OCI-LY3 (cell line): Measurements from ENCODE around the gene SBK3.
A peak's percentile ranks its signal among the peaks of the same experiment; 100 is the strongest.

Source experiments
- H2AFZ ChIP-seq: fragments of 200-600, 300-600 bp; shearing (Covaris generic); 2 replicates; pipeline ENCODE4 v1.6.0; 2014; ENCODE audit warnings: antibody characterized with exemption, low read depth, low read length
- H3K27ac ChIP-seq: fragments of 200-600, 300-600 bp; sonication (generic); 2 replicates; pipeline ENCODE4 v1.5.1; 2014; ENCODE audit warnings: mild to moderate bottlenecking, low read length, moderate library complexity, mixed read lengths
- H3K27me3 ChIP-seq: fragments of 200-600, 300-600 bp; sonication (generic); 2 replicates; pipeline ENCODE4 v1.6.1; 2014; ENCODE audit warnings: low read depth, low read length, mixed read lengths
- H3K36me3 ChIP-seq: fragments of 200-600, 300-600 bp; sonication (generic); replicated peaks from 2 replicates; pipeline ENCODE3; 2014; ENCODE audit warnings: low read depth, low read length, mixed read lengths
- H3K4me1 ChIP-seq: fragments of 300-600, 200-600 bp; sonication (generic); 2 replicates; pipeline ENCODE4 v1.6.1; 2014; ENCODE audit warnings: low read length, mixed read lengths
- H3K4me2 ChIP-seq: fragments of 200-600, 300-600 bp; sonication (generic); 2 replicates; pipeline ENCODE4 v1.6.1; 2014; ENCODE audit warnings: low read length, mixed read lengths
- H3K4me3 ChIP-seq: fragments of 300-600, 200-600 bp; sonication (generic); 2 replicates; pipeline ENCODE4 v1.5.1; 2014; ENCODE audit warnings: antibody characterized with exemption, mild to moderate bottlenecking, low read length, moderate library complexity
- H3K79me2 ChIP-seq: fragments of 300-600, 200-600 bp; shearing (Covaris generic); 2 replicates; pipeline ENCODE4 v1.6.1; 2014; ENCODE audit warnings: mild to moderate bottlenecking, low read length, mixed read lengths
- H3K9ac ChIP-seq: fragments of 300-600, 200-600 bp; shearing (Covaris generic); 2 replicates; pipeline ENCODE4 v1.6.0; 2014; ENCODE audit warnings: mild to moderate bottlenecking, low read length, moderate library complexity
- H3K9me3 ChIP-seq: fragments of 200-600, 300-600 bp; shearing (Covaris generic); 2 replicates; pipeline ENCODE4 v1.6.1; 2014; ENCODE audit warnings: low read length, mixed read lengths; ENCODE audit not compliant: insufficient read depth
- H4K20me1 ChIP-seq: fragments of 200-600, 300-600 bp; sonication (generic); 2 replicates; pipeline ENCODE4 v1.6.1; 2016; ENCODE audit warnings: low read length, mixed read lengths; ENCODE audit not compliant: insufficient read depth
- EZH2phosphoT487 ChIP-seq: fragments of 200-600 bp; shearing (Covaris generic); IDR thresholded peaks from 2 replicates; pipeline ENCODE4 v1.6.1; 2018; ENCODE audit warnings: antibody characterized with exemption, mixed run types, low read depth
- TF ChIP-seq, protein P1 (sequence below): fragments of 200-600, 300-600 bp; sonication (generic); IDR thresholded peaks from 2 replicates; pipeline ENCODE4 v1.5.1; 2014; ENCODE audit warnings: antibody characterized with exemption, low read length, low read depth

SBK3 gene

DNA sequence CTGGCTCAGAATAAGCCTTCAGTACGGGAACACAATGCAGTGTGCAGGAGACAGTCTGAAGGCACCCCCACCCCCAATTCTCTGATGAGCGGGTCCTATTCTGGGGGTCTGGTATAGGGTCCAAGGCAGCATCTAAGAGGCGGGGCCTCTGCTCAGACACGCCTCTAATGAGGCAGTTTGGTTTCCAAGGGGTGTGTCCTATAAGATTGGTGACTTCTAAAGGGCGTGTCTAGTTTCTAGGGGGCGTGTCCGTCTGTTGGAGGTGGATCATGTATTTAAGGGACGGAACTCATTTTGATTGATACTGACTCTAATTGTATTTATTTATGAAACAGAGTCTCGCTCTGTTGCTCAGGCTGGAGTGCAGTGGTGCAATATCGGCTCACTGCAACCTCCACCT is 45.3 kb upstream of the SBK3 start:
- H2AFZ ChIP-seq: no peak overlapping the region
- H3K36me3 ChIP-seq: peaks cover 24% of the 10 kb centered on the region
- no peaks in the 10 kb centered on the region for H3K9me3 ChIP-seq
- H3K79me2 ChIP-seq: no peaks in the 10 kb centered on the region
- H3K27ac ChIP-seq: no peak overlapping the region
- H3K4me1 ChIP-seq: 0 out of 2 replicates have a peak, but pooled peaks cover 3% of the 10 kb centered on the region
- no peak overlapping the region for H3K9ac ChIP-seq
- H4K20me1 ChIP-seq: no peaks in the 10 kb centered on the region
- TF ChIP-seq, protein P1, sequence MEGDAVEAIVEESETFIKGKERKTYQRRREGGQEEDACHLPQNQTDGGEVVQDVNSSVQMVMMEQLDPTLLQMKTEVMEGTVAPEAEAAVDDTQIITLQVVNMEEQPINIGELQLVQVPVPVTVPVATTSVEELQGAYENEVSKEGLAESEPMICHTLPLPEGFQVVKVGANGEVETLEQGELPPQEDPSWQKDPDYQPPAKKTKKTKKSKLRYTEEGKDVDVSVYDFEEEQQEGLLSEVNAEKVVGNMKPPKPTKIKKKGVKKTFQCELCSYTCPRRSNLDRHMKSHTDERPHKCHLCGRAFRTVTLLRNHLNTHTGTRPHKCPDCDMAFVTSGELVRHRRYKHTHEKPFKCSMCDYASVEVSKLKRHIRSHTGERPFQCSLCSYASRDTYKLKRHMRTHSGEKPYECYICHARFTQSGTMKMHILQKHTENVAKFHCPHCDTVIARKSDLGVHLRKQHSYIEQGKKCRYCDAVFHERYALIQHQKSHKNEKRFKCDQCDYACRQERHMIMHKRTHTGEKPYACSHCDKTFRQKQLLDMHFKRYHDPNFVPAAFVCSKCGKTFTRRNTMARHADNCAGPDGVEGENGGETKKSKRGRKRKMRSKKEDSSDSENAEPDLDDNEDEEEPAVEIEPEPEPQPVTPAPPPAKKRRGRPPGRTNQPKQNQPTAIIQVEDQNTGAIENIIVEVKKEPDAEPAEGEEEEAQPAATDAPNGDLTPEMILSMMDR: no peak
- no peak for TF ChIP-seq EZH2phosphoT487
- H3K27me3 ChIP-seq: no peaks in the 10 kb centered on the region
- H3K4me2 ChIP-seq: no peak overlapping the region
- no peak overlapping the region for H3K4me3 ChIP-seq

DNA sequence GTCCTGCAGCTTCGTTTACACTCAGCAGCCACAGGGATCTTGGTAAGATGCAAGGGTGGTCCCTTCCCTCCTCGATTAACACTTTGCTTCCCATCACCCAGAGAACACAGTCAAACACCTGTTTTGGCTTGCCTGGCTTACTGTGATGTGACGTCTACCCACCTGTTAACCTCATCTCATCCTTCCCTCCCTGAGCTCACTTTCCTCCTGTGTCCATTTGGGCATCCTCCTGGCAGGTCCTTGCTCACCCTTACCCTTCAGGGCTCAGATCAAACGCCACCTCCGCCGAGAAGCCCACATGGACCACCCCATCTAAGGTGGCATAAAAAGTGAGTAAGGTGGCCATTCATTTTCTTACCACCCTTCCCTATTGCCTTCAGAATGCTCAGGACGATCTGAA is 44.8 kb upstream of the SBK3 start:
- H4K20me1 ChIP-seq: no peaks in the 10 kb centered on the region
- 0 out of 2 replicates have a peak, but pooled peaks cover 3% of the 10 kb centered on the region for H3K4me1 ChIP-seq
- peaks cover 19% of the 10 kb centered on the region for H3K36me3 ChIP-seq
- no peaks in the 10 kb centered on the region for H3K79me2 ChIP-seq
- no peaks in the 10 kb centered on the region for H3K27me3 ChIP-seq
- no peak overlapping the region for H3K4me3 ChIP-seq
- no peak overlapping the region for H3K4me2 ChIP-seq
- no peak overlapping the region for H2AFZ ChIP-seq
- no peaks in the 10 kb centered on the region for H3K9me3 ChIP-seq
- no peak overlapping the region for H3K27ac ChIP-seq
- no peak overlapping the region for H3K9ac ChIP-seq
- TF ChIP-seq EZH2phosphoT487: no peak
- TF ChIP-seq, protein P1: no peak

DNA sequence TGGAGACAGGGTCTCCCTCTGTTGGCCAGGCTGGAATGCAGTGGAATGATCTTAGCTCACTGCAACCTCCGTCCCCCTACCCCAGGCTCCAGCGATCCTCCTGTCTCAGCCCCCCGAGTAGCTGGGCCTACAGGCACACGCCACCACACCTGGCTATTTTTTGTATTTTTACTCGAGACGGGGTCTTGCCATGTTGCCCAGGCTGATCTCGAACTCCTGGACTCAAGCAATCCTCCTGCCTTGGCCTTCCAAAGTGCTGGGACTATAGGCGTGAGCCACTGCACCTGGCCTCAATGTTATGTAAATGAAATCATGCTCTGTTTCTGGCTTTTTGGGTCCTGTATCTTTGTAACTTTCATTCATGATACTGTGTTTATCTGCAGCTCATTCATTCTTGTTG is 43.4 kb upstream of the SBK3 start:
- Histone ChIP-seq H3K4me2 (no peak overlapping the region), H3K4me1 (0 out of 2 replicates have a peak, but pooled peaks cover 3% of the 10 kb centered on the region), H4K20me1 (no peaks in the 10 kb centered on the region), H3K79me2 (no peaks in the 10 kb centered on the region), H3K27ac (no peak overlapping the region), H2AFZ (no peak overlapping the region), H3K9me3 (no peaks in the 10 kb centered on the region), H3K36me3 (peaks cover 12% of the 10 kb centered on the region), H3K4me3 (no peak overlapping the region), H3K27me3 (no peaks in the 10 kb centered on the region), H3K9ac (no peak overlapping the region)
- TF ChIP-seq, protein P1: no peak
- TF ChIP-seq EZH2phosphoT487: no peak

DNA sequence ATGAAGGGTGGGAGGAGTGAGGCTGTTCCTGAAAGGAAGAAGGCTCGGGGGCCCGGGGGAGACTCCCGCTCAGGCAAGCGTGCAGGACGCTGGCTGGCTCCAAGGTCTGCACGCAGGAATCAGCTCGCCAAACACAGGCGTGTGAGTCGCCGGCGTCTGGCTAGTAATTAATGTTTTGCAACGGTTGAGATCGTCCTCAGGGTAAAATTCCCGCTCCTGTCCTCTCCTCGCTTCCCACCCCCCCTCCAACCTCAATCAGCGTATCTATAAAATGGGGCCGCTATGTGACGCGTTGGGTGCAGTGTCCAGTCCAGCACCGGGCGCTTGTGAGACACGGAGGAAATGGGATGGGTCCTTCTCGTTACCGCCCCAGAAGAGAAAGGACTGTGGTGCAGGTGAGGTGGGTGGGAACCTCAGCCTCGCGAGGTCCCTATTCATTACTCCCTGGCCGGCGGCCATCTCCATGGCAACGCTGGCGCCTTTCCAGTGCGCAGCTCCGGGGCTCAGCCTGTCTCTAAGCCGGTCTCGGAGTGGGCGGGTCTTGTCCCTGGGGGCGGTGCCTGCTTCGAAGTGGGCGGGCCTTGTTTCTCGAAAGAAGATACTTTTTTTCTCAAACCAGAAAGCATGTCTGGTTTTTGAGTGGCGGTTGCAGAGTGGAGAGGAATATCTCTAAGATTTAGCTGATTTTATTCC is 41.8 kb upstream of the SBK3 start:
- Histone ChIP-seq H3K36me3 (peaks cover 7% of the 10 kb centered on the region), H3K4me1 (peaks cover 5% of the 10 kb centered on the region; the same call in 1 of the 2 replicates), H3K27me3 (no peaks in the 10 kb centered on the region), H3K27ac (no peak overlapping the region), H3K4me3 (peak overlapping the region; percentile 32), H3K79me2 (no peaks in the 10 kb centered on the region), H3K4me2 (peak overlapping the region; percentile 39), H3K9ac (no peak overlapping the region), H3K9me3 (no peaks in the 10 kb centered on the region), H4K20me1 (no peaks in the 10 kb centered on the region), H2AFZ (0 out of 2 replicates have a peak overlapping the region, but pooled peaks have one; percentile 17)
- no peak for TF ChIP-seq EZH2phosphoT487
- TF ChIP-seq, protein P1: no peak
